ENCODE results near the gene STRIP2.

STRIP2 gene

DNA sequence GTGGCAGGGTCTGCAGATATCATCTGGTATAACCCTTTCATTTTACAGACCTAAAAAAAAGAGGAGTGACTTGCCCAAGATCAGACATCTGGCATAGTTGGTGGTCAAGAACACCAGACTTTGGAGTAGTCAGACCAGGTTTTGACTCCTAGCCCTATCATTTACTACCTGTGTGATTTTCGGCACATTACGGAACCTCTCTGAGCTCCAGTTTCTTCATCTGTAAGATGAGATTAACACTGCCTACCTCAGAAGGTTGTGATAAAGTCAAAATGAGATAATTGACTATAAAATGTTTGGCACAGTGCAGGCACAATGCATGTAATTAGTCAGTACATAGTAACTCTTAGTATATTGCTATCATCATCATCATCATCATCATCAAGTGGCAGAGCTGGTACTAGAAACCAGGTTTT, 1.2 kb downstream of the STRIP2 start:
- no peak for DNase-seq (ENCODE audit: low read depth)
- H3K4me3 ChIP-seq (ENCODE audit: low read length), result peak overlapping the region; percentile 87
- TF ChIP-seq, protein P1, sequence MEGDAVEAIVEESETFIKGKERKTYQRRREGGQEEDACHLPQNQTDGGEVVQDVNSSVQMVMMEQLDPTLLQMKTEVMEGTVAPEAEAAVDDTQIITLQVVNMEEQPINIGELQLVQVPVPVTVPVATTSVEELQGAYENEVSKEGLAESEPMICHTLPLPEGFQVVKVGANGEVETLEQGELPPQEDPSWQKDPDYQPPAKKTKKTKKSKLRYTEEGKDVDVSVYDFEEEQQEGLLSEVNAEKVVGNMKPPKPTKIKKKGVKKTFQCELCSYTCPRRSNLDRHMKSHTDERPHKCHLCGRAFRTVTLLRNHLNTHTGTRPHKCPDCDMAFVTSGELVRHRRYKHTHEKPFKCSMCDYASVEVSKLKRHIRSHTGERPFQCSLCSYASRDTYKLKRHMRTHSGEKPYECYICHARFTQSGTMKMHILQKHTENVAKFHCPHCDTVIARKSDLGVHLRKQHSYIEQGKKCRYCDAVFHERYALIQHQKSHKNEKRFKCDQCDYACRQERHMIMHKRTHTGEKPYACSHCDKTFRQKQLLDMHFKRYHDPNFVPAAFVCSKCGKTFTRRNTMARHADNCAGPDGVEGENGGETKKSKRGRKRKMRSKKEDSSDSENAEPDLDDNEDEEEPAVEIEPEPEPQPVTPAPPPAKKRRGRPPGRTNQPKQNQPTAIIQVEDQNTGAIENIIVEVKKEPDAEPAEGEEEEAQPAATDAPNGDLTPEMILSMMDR (conservative IDR thresholded peaks at IDR 0.05; ENCODE audit: low read length), result no peak

DNA sequence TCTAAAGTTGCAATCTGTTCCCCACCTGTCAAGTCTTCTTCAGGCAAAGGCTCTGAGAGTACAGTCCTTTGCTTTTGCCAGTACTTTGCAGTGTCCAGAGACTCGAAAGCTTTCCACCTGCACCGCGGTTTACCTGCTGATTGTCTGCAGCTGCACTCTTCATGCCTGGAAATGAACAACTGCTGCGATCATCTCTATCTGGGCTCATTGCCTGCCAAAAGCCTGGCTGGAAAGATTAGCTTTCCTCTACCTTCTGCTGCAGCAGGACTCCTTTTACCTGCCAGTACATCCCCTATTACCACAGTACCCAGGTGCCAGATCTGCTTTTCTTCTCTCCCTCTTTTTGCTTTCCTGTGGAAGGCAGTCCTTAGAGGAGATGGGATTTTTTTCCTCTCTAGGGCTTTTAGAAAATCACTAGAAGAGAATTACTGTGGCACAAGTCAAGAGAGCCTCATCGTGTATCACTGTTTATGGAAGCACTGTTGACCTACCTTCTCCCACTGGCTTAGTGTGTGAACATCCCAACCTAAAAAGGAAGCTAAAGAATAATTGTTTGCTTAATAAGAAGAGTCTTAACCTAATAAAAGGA, 2.2 kb downstream of the STRIP2 start:
- TF ChIP-seq, protein P1 (conservative IDR thresholded peaks at IDR 0.05; ENCODE audit: low read length), result no peak
- H3K4me3 ChIP-seq (ENCODE audit: low read length), result no peak overlapping the region
- DNase-seq (ENCODE audit: low read depth), result no peak

DNA sequence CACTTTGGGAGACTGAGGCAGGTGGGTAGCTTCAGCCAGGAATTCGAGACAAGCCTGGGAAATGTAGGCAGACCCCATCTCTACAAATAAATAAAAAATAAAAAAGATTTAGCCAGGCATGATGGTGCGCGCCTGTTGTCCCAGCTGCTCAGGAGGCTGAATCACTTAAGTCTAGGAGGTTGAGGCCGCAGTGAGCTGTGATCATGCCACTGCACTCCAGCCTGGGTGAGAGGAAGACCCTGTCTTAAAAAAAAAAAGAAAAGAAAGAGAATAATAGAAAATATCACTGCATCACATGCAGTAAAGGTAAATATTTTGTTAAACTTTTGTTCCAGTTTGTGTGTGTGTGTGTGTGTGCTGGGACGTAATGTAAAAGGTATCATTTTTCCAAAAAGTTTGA, 3.0 kb downstream of the STRIP2 start:
- DNase-seq (ENCODE audit: low read depth), result no peak
- TF ChIP-seq, protein P1 (conservative IDR thresholded peaks at IDR 0.05; ENCODE audit: low read length), result no peak
- H3K4me3 ChIP-seq (ENCODE audit: low read length), result no peak overlapping the region

DNA sequence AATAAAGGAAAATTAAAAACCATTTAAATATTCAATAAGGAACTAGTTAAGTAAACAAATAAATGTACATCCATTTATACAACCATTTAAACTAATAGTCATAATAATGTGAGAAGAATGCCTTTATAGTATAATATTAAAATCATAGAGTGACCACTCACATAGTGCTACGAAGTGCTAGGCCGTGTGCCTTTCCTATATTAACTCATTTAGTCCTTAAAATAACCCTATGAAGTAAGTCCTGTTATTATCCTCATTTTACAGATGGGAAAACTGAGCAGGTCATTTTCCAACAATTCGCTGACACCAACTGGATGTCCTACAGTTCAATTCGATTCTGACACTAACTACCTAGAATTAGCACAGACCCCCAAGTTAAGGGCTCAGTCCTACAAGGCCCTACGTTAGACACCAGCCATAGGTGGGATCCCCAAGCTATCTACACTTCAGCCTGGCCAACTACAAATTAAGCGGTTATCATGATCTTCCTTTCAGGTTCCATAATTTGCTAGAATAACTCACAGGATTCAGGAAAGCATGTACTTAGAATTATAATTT, 4.1 kb downstream of the STRIP2 start:
- TF ChIP-seq, protein P1 (conservative IDR thresholded peaks at IDR 0.05; ENCODE audit: low read length), result no peak
- no peak overlapping the region for H3K4me3 ChIP-seq (ENCODE audit: low read length)
- DNase-seq (ENCODE audit: low read depth), result no peak

DNA sequence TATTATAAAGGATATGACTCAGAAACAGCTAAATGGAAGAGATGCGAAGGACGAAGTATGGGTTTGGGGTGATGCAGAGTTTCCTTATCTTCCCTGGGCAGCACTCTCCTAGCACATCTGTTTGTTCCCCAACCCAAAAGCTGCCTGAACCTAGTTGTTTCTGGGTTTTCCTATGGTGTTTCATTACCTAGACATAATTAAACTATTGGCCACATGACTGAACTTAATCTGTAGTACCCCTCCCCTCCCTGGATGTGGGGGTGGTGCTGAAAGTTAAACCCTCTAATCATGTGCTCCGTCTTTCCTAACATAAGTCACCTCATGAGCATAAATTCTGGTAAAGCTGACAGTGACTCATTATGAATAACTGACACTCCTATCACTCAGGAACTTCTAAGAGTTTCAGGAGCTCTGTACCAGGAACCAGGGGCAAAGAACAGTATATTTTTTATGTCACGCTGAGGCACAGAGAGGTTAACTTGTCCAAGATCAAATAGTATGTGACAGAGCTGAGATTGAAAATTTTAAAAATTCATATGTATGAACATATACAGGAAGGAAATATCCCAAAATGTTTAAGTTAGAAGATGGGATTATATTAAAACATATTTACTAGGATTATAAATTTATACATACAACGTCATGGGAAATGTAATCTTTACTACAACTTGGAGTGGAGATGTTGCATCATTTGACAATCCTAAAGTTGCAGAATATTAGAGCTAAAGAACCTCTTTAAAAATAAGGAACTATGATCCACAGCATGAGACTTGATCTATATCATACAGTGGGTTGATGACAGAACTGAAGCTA, 4.8 kb downstream of the STRIP2 start:
- no peak for DNase-seq (ENCODE audit: low read depth)
- TF ChIP-seq, protein P1 (conservative IDR thresholded peaks at IDR 0.05; ENCODE audit: low read length), result no peak
- H3K4me3 ChIP-seq (ENCODE audit: low read length), result no peak overlapping the region

DNA sequence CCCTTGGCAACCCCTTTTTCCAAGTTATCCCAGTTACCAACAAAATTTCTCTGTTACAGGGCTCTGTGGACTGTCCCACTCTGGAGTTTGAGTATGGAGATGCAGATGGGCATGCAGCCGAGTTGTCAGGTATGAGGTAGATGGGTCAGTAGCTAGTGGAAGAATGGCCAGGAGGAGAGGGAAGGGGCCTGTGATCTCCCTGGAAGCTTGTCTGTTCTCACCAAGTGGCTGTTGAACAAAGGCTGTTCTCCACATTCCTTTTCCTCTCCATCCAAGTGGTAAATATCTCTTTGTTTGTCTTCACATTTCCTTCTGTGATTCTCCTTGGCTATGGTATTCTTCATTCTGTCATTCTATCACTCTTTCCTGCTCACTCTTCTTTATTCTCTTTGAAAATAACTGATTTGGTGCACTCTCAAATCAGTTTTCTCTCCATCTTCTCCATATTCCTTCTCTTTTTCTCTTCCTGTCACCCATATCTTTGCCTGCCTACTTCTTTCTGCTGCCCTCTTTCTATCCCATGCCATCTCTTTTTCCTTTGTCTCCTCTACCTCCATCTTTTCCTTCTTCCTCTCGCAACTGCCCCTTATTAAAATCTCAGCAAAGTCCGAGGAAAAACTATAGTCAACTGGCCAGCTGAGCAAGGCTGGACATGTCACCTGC, 5.9 kb downstream of the STRIP2 start:
- H3K4me3 ChIP-seq (ENCODE audit: low read length), result no peak overlapping the region
- TF ChIP-seq, protein P1 (conservative IDR thresholded peaks at IDR 0.05; ENCODE audit: low read length), result no peak

More for the DNA sequence above, 5.9 kb downstream of the STRIP2 start:
- DNase-seq (ENCODE audit: low read depth), result no peak

Measured in AG10803 (cell line).